GM18868 (cell line): ENCODE measurements around the gene SPOP.

ENCODE experiments used
- ATAC-seq: cut with Tn5 transposase; IDR thresholded peaks from one replicate; pipeline ENCODE4 v1.9.1; 2021; ENCODE audit warnings: mild to moderate bottlenecking, moderate library complexity; ENCODE audit not compliant: unreplicated experiment

Gene SPOP

DNA sequence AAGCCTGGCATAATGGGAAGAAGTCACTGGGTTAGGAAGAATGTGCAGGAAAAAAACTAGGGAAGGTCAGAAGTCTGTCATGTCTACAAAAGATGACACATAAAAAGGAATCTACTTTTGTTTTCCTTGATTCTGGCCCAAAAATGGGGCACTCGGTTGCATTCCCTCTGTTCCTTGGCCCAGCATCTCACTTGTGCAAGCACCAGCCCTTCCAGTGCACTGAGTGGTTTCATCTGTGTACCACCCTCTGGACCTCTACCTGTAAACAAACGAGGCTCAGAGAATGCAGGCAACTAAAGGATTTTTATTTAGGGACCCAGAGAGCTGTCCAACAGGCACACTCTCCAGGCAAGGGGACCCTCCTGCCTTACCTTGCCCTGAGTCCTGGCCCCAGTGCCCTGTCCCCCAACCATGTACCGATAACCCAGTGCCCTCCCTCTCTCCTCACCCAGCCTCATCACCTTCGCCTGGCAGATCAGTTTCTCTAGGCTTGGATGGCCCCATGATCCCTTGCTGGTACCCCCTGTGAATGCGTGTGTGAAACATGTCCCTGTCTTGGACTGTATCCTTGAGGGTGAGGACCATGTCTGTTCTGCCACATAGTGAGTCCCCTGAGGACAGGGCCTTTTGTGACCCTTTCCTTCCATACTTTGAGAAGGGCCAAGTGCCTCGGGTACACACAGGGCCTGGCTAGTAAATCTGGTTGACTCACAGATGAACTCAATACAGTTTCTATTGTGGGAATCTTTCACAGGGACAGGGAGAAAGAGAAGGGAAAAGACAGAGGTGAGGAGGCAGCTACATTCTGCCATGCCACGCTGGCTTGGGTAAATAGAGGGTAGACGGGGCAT lies 88.9 kb downstream of the SPOP start:
- no peak for ATAC-seq

DNA sequence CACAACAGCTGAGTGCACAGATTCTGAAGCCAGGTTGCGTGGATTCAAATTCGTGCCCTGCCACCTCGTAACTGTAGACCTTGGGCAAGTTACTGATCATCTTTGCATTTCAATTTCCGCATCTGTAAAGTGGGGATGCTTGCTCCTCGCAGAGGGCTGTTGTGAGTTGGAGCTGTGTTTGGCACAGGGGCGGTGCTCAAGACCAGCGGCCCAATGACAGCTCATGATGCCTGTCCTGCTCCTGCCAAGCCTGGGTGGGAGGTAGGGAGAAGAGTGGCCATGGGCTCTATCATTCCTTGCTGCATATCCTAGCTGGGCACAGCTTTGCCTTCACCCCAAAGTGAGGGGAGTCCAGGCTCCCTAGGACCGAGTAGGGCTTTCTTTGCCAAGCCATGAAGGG lies 89.6 kb downstream of the SPOP start:
- no peak for ATAC-seq

DNA sequence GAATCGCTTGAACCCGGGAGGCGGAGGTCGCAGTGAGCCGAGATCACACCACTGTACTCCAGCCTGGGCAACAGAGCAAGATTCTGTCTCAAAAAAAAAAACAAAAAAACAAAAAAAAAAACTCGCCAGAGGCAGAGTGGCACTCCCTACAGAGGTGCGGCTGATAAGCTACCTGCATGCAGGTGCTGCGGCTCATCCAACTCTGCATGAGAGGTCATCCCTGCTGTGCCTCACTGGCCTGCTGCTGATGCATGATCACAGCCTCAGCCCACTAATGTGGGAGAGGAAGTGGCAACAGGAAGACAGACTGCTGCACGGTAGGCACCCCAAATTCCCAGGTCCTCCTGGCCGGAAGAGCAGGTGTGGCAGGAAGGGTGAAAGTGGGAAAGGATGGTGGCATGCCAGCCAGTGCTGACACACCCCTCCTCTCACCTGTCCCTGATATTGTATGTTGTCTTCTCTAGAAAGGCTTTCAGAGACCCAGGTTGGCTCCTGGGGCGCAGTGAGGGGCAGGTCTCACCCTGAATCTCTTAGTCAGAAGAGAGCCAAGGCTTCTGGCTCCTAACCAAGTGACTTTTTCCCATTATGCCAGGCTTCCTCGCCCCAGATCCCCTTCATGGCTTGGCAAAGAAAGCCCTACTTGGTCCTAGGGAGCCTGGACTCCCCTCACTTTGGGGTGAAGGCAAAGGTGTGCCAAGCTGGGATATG lies 90.4 kb downstream of the SPOP start:
- ATAC-seq: no peak

DNA sequence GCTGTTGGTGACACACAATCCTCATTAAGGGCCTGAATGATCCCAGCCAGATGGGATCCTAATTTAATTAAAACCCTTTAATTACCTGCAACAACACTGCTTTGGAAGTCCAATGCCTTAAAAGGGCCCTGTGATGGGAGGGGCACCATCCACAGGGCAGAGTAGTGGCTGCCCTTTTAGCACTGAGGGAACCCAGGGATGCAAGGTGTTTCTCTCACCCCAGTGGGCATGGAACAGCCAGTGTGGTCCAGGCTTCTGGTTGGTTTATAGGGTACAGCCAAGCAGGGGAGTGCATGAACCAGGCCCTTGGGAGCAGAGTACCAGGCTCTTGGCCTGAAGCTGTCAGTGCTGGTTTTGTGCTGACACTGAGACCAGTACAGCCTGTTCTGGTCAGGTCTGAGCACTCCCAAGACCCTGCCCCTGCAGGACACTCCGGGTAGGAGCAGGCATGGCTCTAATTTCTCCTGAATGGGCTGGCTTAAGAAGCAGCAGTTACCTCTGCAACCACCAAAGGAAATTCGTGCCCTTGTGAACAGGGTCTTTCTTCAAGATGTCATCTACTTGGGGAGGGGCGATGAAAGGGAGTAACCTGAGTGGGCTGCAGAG lies 92.4 kb downstream of the SPOP start:
- no peak for ATAC-seq

DNA sequence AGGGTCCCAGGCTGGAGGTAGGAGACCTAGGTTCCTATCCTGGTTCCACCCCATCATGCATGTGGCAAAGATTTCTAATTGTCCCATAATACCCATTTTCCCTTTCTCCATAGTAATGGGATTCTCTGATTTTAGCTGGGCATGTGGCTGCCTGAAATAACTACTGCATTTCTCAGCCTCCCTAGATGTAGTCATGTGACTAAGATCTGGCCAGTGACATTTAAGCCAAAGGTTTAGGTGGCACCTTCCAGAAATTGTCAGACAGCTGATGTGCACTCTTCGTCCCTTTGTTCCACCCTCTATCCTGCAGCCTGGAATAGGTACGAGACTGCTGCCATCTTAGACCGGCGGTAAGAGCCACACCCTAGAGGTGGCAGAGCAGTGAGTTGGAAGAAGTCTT lies 94.0 kb downstream of the SPOP start:
- ATAC-seq: no peak

- no peak for ATAC-seq
Observed at GRCh38 chr17:49583226-49583625, 94.7 kb downstream of the SPOP start.

GRCh38 chr17:49582789-49583188 lies 95.1 kb downstream of the SPOP start:
- no peak for ATAC-seq

GRCh38 chr17:49582055-49582722 lies 95.7 kb downstream of the SPOP start:
- no peak for ATAC-seq

- no peak for ATAC-seq
Observed at GRCh38 chr17:49581648-49581998, 96.3 kb downstream of the SPOP start.

GRCh38 chr17:49580981-49581647 lies 96.8 kb downstream of the SPOP start:
- ATAC-seq: no peak

DNA sequence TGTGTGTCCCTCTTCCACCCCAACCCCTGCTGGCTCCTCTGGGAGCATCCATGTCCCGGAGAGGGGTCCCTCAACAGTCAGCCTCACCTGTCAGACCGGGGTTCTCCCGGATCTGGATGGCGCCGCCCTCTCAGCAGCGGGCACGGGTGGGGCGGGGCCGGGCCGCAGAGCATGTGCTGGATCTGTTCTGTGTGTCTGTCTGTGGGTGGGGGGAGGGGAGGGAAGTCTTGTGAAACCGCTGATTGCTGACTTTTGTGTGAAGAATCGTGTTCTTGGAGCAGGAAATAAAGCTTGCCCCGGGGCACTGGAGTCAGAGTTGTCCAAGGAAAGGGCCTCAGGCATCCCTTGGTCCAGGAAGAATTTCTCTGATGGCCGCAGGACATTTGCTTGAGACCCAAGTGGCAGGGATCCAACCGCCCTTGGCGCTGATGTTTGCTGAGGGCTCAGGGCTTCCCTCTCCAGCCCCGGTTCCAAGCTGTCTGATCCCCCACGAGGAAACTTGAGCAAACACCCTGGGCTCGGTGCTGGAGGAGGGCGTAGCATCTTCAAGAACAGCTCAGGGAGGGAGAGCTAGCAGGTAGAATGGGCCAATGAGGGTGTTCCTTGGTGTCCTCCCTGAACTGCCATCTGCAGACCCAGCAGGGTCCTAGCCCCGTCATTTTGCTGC lies 97.7 kb downstream of the SPOP start:
- ATAC-seq: no peak

- no peak for ATAC-seq
Observed at GRCh38 chr17:49579522-49579921, 98.4 kb downstream of the SPOP start.

- no peak for ATAC-seq
Observed at GRCh38 chr17:49578952-49579500, 98.9 kb downstream of the SPOP start.

DNA sequence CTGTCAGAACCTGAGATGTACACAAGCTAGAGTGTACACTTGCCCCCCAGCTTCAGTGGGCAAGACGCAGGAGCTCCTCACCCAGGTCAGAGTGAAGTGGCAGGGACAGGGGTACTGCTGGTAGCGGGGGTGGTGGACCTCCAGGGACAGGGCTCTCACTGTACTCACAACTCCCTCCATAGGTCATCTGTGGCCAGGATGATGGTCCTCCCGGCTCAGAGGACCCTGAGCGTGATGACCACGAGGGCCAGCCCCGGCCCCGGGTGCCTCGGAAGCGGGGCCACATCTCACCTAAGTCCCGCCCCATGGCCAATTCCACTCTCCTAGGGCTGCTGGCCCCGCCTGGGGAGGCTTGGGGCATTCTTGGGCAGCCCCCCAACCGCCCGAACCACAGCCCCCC lies 99.5 kb downstream of the SPOP start:
- no peak for ATAC-seq

GRCh38 chr17:49577963-49578362 lies 99.9 kb downstream of the SPOP start:
- no peak for ATAC-seq

- no peak for ATAC-seq
Observed at GRCh38 chr17:49577650-49577934, 100.3 kb downstream of the SPOP start.

- ATAC-seq: no peak
Observed at GRCh38 chr17:49576917-49577649, 100.8 kb downstream of the SPOP start.

DNA sequence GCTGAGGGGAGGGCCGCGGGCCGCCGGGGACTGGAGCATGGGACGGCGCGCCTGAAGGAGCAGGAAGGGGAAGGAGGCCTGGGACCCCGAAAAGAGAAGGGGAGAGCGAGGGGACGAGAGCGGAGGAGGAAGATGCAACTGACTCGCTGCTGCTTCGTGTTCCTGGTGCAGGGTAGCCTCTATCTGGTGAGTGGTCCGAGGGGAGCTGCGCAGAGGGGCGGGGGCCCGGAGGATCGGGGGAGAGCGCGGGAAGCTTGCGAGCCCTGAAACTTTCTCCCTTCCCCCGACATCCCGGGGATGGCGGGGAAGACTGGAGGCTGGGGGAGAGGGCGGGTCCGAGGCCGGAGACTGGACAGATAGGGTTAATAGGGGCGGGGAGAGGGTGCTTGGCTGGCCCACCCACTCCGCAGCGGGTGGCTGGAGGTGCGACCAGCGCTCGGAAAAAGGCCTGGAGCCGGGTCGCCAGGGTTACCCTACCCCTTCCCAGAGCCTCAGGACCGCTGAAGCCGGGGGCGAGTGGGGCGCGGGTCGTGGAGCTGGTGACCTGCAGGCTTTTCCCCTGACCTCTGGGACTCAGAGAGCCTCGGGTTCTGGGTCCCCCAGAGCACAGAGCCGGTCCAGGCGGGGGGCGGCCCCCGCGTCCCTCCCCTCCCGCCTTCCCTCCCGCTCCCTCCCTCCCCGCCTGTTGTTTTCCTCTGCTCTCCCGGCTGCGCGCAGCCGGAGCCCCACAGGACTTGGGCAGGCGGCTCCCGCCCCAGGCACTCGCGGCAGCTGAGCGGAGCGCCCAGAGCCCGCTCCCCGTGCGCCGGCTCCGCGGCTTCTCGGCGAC lies 101.6 kb downstream of the SPOP start:
- no peak for ATAC-seq

GRCh38 chr17:49575679-49576087 lies 102.2 kb downstream of the SPOP start, which contains the start of gene NXPH3:
Gene NXPH3, plus strand, starts transcription at chr17:49575871. Its CDS starts 349 bp downstream, at chr17:49576220.
- ATAC-seq: no peak
